ENCODE measurements around the gene CREB5. TPM values are rescaled to one million over a fixed set of nuclear protein-coding genes. Genes with fewer than 3 reads are reported as not detected.
A peak's percentile ranks its signal among the peaks of the same experiment; 100 is the strongest.

The CREB5 gene
- total RNA-seq, 1 experiment from 2014 or later = 0.49 TPM

DNA sequence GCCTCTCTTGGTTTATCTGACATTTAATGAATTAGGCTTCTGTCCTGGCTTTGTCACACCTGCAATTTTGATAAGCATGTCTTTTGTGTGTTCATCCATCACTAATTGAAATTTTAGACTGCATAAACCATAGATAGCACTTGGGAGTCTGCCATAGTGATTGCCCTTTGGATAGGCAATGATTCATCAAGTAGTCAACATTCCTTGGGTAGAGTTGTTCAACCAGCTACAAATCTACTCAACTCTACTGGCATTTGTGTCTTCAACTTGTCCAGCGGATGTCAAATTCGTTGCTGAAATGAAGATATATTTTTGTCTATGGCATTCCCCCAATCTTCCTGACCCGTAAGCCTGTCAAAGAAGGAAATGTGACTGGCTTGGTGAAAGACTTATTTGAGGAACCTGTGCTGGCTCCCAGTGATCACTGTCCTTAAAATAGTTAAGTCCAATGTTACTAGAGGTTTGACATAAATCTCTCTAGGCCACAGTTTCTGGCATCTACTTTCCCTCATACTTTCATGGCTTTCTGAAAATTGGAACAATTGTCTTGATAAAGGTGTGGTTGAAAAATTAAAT is 33.7 kb upstream of the CREB5 start:
- intact Hi-C loops (cut with micrococcal nuclease) = no loop called here
- no peaks in the 10 kb centered on the region for H3K27me3 ChIP-seq (ENCODE audit: insufficient read depth, low read length)
- no peaks in the 10 kb centered on the region for H4K20me1 ChIP-seq (ENCODE audit: insufficient read depth)
- H3K4me3 ChIP-seq (replicated peaks in 1 of 2; ENCODE audit: low read depth in 1 of 2, low read length in 2 of 2) = no peak overlapping the region
- no peaks in the 10 kb centered on the region for H3K9me3 ChIP-seq (ENCODE audit: control insufficient read depth in 1 of 2, insufficient read depth in 1 of 2, low read depth in 1 of 2, low read length in 2 of 2)
- ChIA-PET RAD21 (ENCODE audit: low non-redundant PET in 1 of 2, low total read pairs in 2 of 2, uncharacterized antibody in 2 of 2, unreplicated experiment in 2 of 2) (no interaction called here), CTCF (interaction anchor here (1.8 kb wide), 1 partner anchor 16 kb away, joined by 7 read pairs; no protein-coding TSS in a partner anchor), POLR2A (no interaction called here)
- BruUV-seq (replicated peaks) = no TSS peak
- DNase-seq (ENCODE audit: low read depth, low spot score) (no peak), ATAC-seq (no peak)
- no peak overlapping the region for H3K27ac ChIP-seq (ENCODE audit: low read depth, low read length)
- no peak overlapping the region for H2AFZ ChIP-seq (ENCODE audit: low read depth, low read length, poor library complexity, severe bottlenecking)
- no peak overlapping the region for H3K9ac ChIP-seq (ENCODE audit: low read length)
- no peak overlapping the region for H3K4me2 ChIP-seq (ENCODE audit: low read length)
- no peaks in the 10 kb centered on the region for H3K36me3 ChIP-seq (ENCODE audit: control insufficient read depth in 1 of 2, insufficient read depth in 2 of 2, low read length in 2 of 2)
- no peaks in the 10 kb centered on the region for H3K9me2 ChIP-seq (ENCODE audit: insufficient read depth)
- TF ChIP-seq FOSL1 (IDR thresholded peaks at IDR 0.05; ENCODE audit: low read depth) = 0 out of 2 replicates have a peak, but pooled peaks have one; percentile 23
- peak; percentile 18; the same call in 1 of the 2 replicates for TF ChIP-seq JUND (IDR thresholded peaks at IDR 0.05)
- TF ChIP-seq REST (IDR thresholded peaks at IDR 0.05; ENCODE audit: low read depth) = no peak
- peaks cover 0 to 6% of the 10 kb centered on the region in 2 experiments; a peak in 1 of 4 replicates for H3K4me1 ChIP-seq (ENCODE audit: control insufficient read depth in 1 of 2, insufficient read depth in 2 of 2, low read length in 2 of 2)
- no peaks in the 10 kb centered on the region for H3K79me2 ChIP-seq (ENCODE audit: insufficient read depth, low read length)

DNA sequence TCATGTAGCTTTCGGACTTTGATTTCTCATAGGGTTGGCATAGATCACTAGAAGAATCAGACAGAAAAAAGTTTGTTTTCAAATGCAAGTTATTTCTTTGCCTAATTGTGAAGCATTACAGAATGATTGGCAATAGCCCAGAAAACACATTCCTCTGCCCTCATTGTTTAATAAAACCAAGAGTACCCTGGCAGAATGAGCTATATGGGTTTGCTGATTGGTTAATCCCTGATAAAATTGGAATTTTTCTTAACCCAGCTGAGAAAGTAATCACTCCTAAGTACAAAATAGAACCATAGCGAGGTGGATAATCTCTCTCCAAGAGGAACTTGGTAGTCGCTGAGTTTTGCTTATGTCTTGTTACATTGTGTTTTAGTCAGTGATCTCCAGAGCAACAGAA is 30.9 kb upstream of the CREB5 start:
- H4K20me1 ChIP-seq (ENCODE audit: insufficient read depth) = no peaks in the 10 kb centered on the region
- no peaks in the 10 kb centered on the region for H3K9me2 ChIP-seq (ENCODE audit: insufficient read depth)
- TF ChIP-seq YY1 (IDR thresholded peaks at IDR 0.05; ENCODE audit: extremely low read depth, insufficient replicate concordance, low read depth, low read length) (no peak), CBX3 (IDR thresholded peaks at IDR 0.05; ENCODE audit: low read depth) (no peak)
- peaks cover 0 to 6% of the 10 kb centered on the region in 2 experiments; a peak in 1 of 4 replicates for H3K4me1 ChIP-seq (ENCODE audit: control insufficient read depth in 1 of 2, insufficient read depth in 2 of 2, low read length in 2 of 2)
- H3K27me3 ChIP-seq (ENCODE audit: insufficient read depth, low read length) = no peaks in the 10 kb centered on the region
- H3K9me3 ChIP-seq (ENCODE audit: control insufficient read depth in 1 of 2, insufficient read depth in 1 of 2, low read depth in 1 of 2, low read length in 2 of 2) = no peaks in the 10 kb centered on the region
- ATAC-seq = no peak
- ChIA-PET CTCF (no interaction called here), POLR2A (no interaction called here), RAD21 (ENCODE audit: low non-redundant PET in 1 of 2, low total read pairs in 2 of 2, uncharacterized antibody in 2 of 2, unreplicated experiment in 2 of 2) (no interaction called here)
- no peak for DNase-seq (ENCODE audit: low read depth, low spot score)
- H3K9ac ChIP-seq (ENCODE audit: low read length) = no peak overlapping the region
- no peaks in the 10 kb centered on the region for H3K36me3 ChIP-seq (ENCODE audit: control insufficient read depth in 1 of 2, insufficient read depth in 2 of 2, low read length in 2 of 2)
- no peak overlapping the region for H3K4me2 ChIP-seq (ENCODE audit: low read length)
- no peak overlapping the region for H3K4me3 ChIP-seq (replicated peaks in 1 of 2; ENCODE audit: low read depth in 1 of 2, low read length in 2 of 2)
- H3K27ac ChIP-seq (ENCODE audit: low read depth, low read length) = no peak overlapping the region
- H3K79me2 ChIP-seq (ENCODE audit: insufficient read depth, low read length) = no peaks in the 10 kb centered on the region
- no TSS peak for BruUV-seq (replicated peaks)
- intact Hi-C loops (cut with micrococcal nuclease) = no loop called here
- no peak overlapping the region for H2AFZ ChIP-seq (ENCODE audit: low read depth, low read length, poor library complexity, severe bottlenecking)
